Endothelial cell (in vitro differentiated cells): ENCODE data around the gene ZRANB1. TPM values are rescaled to one million over a fixed set of nuclear protein-coding genes. Genes with fewer than 3 reads are reported as not detected.

Experiments used
- DNase-seq: peaks from one replicate; pipeline ENCODE4 v3.0.0; 2021; ENCODE audit warnings: low spot score
- H3K27ac Mint-ChIP-seq: one replicate; pipeline ENCODE4 v1.8.0; 2021; ENCODE audit warnings: mixed read lengths, inconsistent platforms; ENCODE audit not compliant: unreplicated experiment
- H3K27me3 Mint-ChIP-seq: one replicate; pipeline ENCODE4 v1.8.0; 2021; ENCODE audit warnings: mild to moderate bottlenecking, moderate library complexity, mixed read lengths, inconsistent platforms; ENCODE audit not compliant: unreplicated experiment
- H3K36me3 Mint-ChIP-seq: one replicate; pipeline ENCODE4 v1.8.0; 2021; ENCODE audit warnings: mild to moderate bottlenecking, low read depth, mixed read lengths, inconsistent platforms; ENCODE audit not compliant: unreplicated experiment
- H3K4me1 Mint-ChIP-seq: one replicate; pipeline ENCODE4 v1.8.0; 2021; ENCODE audit warnings: mild to moderate bottlenecking, mixed read lengths, inconsistent platforms; ENCODE audit not compliant: unreplicated experiment
- H3K4me3 Mint-ChIP-seq: one replicate; pipeline ENCODE4 v1.8.0; 2021; ENCODE audit warnings: mild to moderate bottlenecking, mixed read lengths, inconsistent platforms; ENCODE audit not compliant: unreplicated experiment
- H3K9me3 Mint-ChIP-seq: one replicate; pipeline ENCODE4 v1.8.0; 2021; ENCODE audit warnings: mixed read lengths, inconsistent platforms; ENCODE audit not compliant: unreplicated experiment
- CTCF ChIP-seq: fragments of 200-600 bp; sonication (generic); IDR thresholded peaks from one replicate; pipeline ENCODE4 v1.5.0; 2021; ENCODE audit warnings: antibody characterized with exemption; ENCODE audit not compliant: unreplicated experiment
- total RNA-seq: library from RNA; stranded (reverse); fragmentation: NEBNext Ultra II Directional; extraction: Animal tissue kit (Norgen Biotek cat#: 25700); gene quantifications from one replicate; pipeline ENCODE4 v1.2.1, GENCODE V29; 2021; ENCODE audit not compliant: unreplicated experiment

The ZRANB1 gene
- total RNA-seq, 1 donor from 2014 or later: 22.4 TPM

- no peaks in the 10 kb centered on the region for H3K9me3 Mint-ChIP-seq
- H3K27me3 Mint-ChIP-seq: peaks cover 4% of the 10 kb centered on the region
- TF ChIP-seq CTCF: no peak
- peaks cover 22% of the 10 kb centered on the region for H3K4me1 Mint-ChIP-seq
- DNase-seq: no peak
- peaks cover 35% of the 10 kb centered on the region for H3K36me3 Mint-ChIP-seq
- no peak overlapping the region for H3K27ac Mint-ChIP-seq
- no peak overlapping the region for H3K4me3 Mint-ChIP-seq
Observed at GRCh38 chr10:125033146-125033924, 91.4 kb downstream of the ZRANB1 start.

- H3K27me3 Mint-ChIP-seq: peaks cover 7% of the 10 kb centered on the region
- H3K9me3 Mint-ChIP-seq: no peaks in the 10 kb centered on the region
- H3K4me3 Mint-ChIP-seq: no peak overlapping the region
- TF ChIP-seq CTCF: no peak
- H3K4me1 Mint-ChIP-seq: peaks cover 22% of the 10 kb centered on the region
- peaks cover 30% of the 10 kb centered on the region for H3K36me3 Mint-ChIP-seq
- no peak for DNase-seq
- peak overlapping the region; percentile 92 for H3K27ac Mint-ChIP-seq
Observed at GRCh38 chr10:125034675-125035074, 92.8 kb downstream of the ZRANB1 start.

GRCh38 chr10:125035136-125035535 is 93.2 kb downstream of the ZRANB1 start:
- Mint-ChIP-seq H3K27me3 (peaks cover 7% of the 10 kb centered on the region), H3K9me3 (no peaks in the 10 kb centered on the region), H3K4me1 (peaks cover 22% of the 10 kb centered on the region), H3K36me3 (peaks cover 28% of the 10 kb centered on the region), H3K27ac (peak overlapping the region; percentile 92), H3K4me3 (peak overlapping the region; percentile 2)
- TF ChIP-seq CTCF: no peak
- no peak for DNase-seq

GRCh38 chr10:125035588-125036295 is 93.8 kb downstream of the ZRANB1 start:
- peaks cover 27% of the 10 kb centered on the region for H3K4me1 Mint-ChIP-seq
- peaks cover 25% of the 10 kb centered on the region for H3K36me3 Mint-ChIP-seq
- no peak overlapping the region for H3K4me3 Mint-ChIP-seq
- TF ChIP-seq CTCF: no peak
- no peaks in the 10 kb centered on the region for H3K9me3 Mint-ChIP-seq
- H3K27ac Mint-ChIP-seq: peak overlapping the region; percentile 65
- no peak for DNase-seq
- H3K27me3 Mint-ChIP-seq: peaks cover 5% of the 10 kb centered on the region
